T-helper 2 cell (primary cell): ENCODE measurements around the gene CD177.
"Not testable (repeated sequence)": the region's sequence is repeated elsewhere in the genome, so short reads cannot be mapped to it uniquely, and the experiment has no call there.

Experiments used
- DNase-seq, 5 experiments: peaks; one replicate each; pipeline versions ENCODE4 v3.0.0 to v3.0.0-alpha.2; 2012 to 2022

The CD177 gene

GRCh38 chr19:43332058-43332922, 21.2 kb upstream of the CD177 start:
- no peak for DNase-seq

- DNase-seq = not testable (repeated sequence)
Measured at GRCh38 chr19:43336508-43336907, 17.0 kb upstream of the CD177 start.

DNA sequence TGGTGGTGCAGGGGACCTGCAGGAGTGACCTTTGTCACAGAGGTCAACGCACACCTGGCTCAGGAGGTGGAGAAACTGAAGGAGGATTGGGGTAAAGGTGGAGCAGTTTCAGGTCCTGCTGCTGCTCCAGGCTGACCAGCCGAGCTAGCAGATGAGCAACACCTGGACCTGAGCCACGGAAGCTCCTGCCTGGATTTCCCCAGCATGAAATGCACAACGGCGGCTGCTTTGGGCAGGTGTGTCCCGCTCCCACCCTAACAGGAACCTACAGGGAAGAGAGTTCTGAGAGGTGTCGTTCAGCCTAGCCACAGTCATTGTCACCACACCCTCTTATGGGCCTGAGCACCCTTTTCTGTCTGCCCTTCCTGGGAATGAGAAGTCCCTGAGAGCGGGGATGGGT, 15.7 kb upstream of the CD177 start:
- DNase-seq = no peak

- no peak for DNase-seq
Measured at GRCh38 chr19:43338530-43338929, 15.0 kb upstream of the CD177 start.

DNA sequence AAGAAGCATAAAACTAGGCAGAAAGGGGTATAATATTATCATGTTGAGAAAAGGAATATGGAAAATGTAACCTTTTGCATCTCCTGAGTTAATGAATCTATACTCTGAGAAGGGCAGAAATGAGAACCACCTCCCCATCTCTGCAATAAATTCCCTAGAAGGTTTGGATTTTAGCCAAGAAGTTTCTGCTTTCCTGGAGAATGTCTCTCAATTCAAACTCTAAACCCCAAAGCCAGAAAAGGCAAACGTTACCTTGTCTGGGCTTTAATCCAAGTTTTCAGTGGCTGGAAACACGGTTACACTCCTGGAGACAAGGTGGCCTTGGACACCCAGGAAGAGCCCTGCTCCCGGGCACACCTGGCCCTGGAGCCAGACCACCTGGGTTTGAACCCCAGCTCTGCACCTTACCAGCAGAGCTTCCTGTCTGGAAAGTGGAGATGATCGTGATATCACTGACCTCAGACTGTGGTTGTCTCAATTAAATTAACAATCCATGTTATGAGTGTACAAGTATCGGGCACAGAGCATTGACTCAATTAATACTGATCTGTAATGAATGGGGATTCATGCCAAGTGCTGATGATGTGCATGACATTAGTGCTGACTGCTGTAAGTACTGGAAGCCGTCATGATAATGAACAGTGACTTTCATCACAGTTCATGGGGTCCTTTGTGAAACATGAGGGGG, 14.1 kb upstream of the CD177 start:
- DNase-seq = not testable (repeated sequence)

DNA sequence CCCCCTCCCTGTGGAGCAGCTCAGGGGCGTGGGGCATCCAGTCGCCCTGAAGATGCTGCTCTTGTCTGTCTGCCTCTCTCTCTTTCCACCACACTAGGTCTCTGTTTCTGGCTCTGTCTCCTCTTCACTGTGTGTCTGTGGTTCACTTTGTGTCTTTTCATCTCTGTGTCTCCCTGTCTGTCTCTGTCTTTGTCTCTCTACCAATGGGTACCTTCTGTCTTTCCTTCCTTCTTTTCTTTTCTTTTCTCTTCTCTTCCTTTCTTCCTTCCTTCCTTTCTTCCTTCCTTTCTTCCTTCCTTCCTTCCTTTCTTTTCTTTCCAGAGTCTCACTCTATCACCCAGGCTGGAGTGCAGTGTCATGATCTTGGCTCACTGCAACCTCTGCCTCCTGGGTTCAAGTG, 13.4 kb upstream of the CD177 start:
- not testable (repeated sequence) for DNase-seq

- not testable (repeated sequence) for DNase-seq
Measured at GRCh38 chr19:43341098-43341497, 12.4 kb upstream of the CD177 start.

GRCh38 chr19:43342104-43342503, 11.4 kb upstream of the CD177 start:
- not testable (repeated sequence) for DNase-seq

DNA sequence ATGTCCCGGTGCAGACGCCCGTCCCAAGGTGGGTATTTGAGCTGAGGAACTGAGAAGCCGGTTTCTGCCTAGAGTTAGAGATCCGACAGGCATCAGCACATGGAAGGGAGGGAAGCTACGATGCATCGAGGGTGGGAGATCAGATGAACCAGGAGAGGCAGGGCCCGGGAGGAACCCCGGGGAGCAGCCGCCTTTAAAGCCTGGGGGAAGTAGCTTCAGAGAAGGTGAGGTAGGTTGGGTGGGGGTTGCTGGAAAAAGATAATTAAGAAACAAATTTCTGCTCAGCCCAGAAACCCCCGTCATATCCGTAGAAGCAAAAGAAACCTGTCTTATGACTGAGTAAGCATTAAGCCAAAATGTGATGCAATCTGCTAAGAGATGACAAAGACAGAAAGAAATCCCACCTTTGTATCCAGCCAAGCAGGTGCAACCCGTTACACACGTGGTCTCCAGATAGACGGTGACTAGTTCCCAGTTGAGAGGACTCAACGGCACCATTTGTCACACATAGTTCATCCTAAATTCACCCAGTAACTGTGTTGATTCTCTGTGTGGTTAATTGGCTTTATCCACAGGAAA, 9.1 kb upstream of the CD177 start:
- DNase-seq = not testable (repeated sequence)

GRCh38 chr19:43349813-43350212, 3.7 kb upstream of the CD177 start:
- DNase-seq = not testable (repeated sequence)

GRCh38 chr19:43351998-43352746, 1.3 kb upstream of the CD177 start:
- DNase-seq = no peak

DNA sequence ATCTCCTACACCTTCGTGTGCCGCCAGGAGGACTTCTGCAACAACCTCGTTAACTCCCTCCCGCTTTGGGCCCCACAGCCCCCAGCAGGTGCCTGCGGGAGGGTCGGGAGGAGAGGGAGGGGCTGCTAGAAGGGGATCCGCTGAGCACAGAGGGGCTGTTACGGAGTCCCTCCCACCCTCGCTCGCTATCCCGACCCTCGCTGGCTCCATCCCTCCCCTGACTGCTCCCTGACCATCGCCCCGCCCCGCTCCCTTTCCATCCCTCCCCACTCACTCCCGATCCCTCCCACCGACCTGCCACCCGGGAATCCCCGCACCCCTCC, 780 bp downstream of the CD177 start:
- no peak for DNase-seq

GRCh38 chr19:43356749-43357148, 3.3 kb downstream of the CD177 start:
- not testable (repeated sequence) for DNase-seq

DNA sequence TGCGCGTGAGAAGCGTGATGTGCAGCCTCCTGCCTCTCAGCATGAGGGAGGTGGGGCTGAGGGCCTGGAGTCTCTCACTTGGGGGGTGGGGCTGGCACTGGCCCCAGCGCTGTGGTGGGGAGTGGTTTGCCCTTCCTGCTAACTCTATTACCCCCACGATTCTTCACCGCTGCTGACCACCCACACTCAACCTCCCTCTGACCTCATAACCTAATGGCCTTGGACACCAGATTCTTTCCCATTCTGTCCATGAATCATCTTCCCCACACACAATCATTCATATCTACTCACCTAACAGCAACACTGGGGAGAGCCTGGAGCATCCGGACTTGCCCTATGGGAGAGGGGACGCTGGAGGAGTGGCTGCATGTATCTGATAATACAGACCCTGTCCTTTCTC, 8.7 kb downstream of the CD177 start:
- no peak for DNase-seq

GRCh38 chr19:43362745-43363144, 9.3 kb downstream of the CD177 start:
- DNase-seq = no peak

DNA sequence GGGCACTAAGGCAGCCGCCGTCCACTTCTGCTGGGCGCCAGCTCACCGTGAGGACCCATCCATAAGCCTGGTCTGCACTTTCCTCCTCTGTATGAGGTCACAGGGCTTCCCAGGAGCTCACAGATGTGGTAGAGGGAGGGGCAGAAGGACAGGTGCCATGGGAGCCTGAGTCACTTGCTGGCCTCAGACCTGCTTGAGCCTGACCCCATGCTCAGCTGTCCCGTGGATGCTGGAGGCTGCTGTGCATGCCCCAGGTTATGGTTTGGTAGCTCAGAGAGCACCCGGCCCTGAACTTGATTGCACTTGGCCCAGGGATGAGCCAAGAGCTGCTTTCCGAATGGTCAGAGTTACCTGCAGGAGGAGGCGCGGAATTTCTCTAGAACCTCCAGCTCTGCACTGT, 12.2 kb downstream of the CD177 start:
- not testable (repeated sequence) for DNase-seq

GRCh38 chr19:43367822-43368221, 14.3 kb downstream of the CD177 start:
- DNase-seq = no peak

DNA sequence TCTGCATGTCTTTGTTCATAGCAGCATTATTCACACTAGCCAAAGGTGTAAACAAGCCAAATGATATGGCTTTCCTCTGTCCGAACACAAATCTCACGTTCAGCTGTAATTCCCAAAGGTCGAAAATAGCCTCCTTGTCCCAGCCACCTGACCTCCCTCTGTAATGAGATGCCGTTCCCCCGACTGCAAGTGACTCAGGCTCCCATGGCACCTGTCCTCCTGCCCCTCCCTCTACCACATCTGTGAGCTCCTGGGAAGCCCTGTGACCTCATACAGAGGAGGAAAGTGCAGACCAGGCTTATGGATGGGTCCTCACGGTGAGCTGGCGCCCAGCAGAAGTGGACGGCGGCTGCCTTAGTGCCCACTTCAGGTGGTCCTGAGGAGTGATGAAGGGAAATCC, 15.4 kb downstream of the CD177 start:
- not testable (repeated sequence) for DNase-seq

GRCh38 chr19:43371909-43372308, 18.4 kb downstream of the CD177 start:
- DNase-seq = no peak

GRCh38 chr19:43372462-43372861, 19.0 kb downstream of the CD177 start:
- no peak for DNase-seq

DNA sequence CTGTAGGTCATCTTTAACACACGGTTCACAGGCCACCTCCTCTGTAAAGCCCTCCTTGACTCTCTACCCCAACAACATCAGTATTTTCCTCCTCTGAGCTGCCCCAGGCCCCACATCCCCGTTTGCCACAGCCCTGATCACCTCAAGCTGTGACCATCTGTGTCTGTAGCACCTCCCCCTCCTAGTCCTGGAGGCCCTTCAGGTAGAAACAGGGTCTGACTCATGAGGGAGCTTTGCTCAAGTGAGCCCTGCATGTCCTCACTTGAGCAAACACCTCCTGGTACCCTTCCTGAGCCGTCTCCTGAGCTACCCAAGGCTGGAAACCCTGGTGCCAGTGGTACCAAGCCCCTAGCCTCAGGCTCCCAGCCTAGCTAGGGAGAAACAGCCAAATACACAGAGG, 24.1 kb downstream of the CD177 start:
- not testable (repeated sequence) for DNase-seq

GRCh38 chr19:43380008-43380407, 26.5 kb downstream of the CD177 start:
- DNase-seq = no peak

GRCh38 chr19:43380771-43381386, 27.4 kb downstream of the CD177 start:
- DNase-seq = no peak
